SK-N-SH treated with all-trans-retinoic acid at 6 μM for 48 hours (cell line): ENCODE measurements around the gene CPXM2.

Experiments
- ATAC-seq: fragments of 200-7000 bp; cut with Tn5 transposase; 3 replicates; pipeline ENCODE4 v1.9.1; 2020; ENCODE audit warnings: mild to moderate bottlenecking, moderate library complexity
- ARNTL ChIP-seq: fragments of 450-650 bp; formaldehyde crosslinking; IDR thresholded peaks from 2 replicates; pipeline ENCODE4 v1.5.0; 2020; ENCODE audit warnings: low read depth, mild to moderate bottlenecking, moderate library complexity, borderline replicate concordance
- BACH2 ChIP-seq: fragments of 250-450 bp; sonication (Bioruptor Pico); IDR thresholded peaks from 2 replicates; pipeline ENCODE4 v1.9.0; 2021; ENCODE audit warnings: mild to moderate bottlenecking, borderline replicate concordance
- CREB5 ChIP-seq: fragments of 250-450 bp; sonication (Bioruptor Pico); IDR thresholded peaks from 2 replicates; pipeline ENCODE4 v1.5.1; 2020; ENCODE audit warnings: low read depth, mild to moderate bottlenecking, moderate library complexity
- CSDC2 ChIP-seq: fragments of 250-450 bp; sonication (Bioruptor Pico); IDR thresholded peaks from 2 replicates; pipeline ENCODE4 v1.5.0; 2020; ENCODE audit warnings: mild to moderate bottlenecking, moderate library complexity
- ESRRG ChIP-seq: fragments of 250-450 bp; sonication (Bioruptor Pico); IDR thresholded peaks from 2 replicates; pipeline ENCODE4 v1.6.1; 2021; ENCODE audit warnings: mild to moderate bottlenecking
- GLIS3 ChIP-seq: fragments of 250-450 bp; sonication (Bioruptor Pico); IDR thresholded peaks from 2 replicates; pipeline ENCODE4 v1.5.0; 2020; ENCODE audit warnings: mild to moderate bottlenecking, moderate library complexity
- ISL1 ChIP-seq: fragments of 250-450 bp; sonication (Bioruptor Pico); IDR thresholded peaks from 2 replicates; pipeline ENCODE4 v2.1.2; 2022; ENCODE audit warnings: mild to moderate bottlenecking, moderate library complexity
- OSR1 ChIP-seq: fragments of 250-450 bp; sonication (Bioruptor Pico); IDR thresholded peaks from 2 replicates; pipeline ENCODE4 v1.8.0; 2022; ENCODE audit warnings: moderate library complexity, mild to moderate bottlenecking, inconsistent platforms
- PPARA ChIP-seq: fragments of 250-450 bp; sonication (Bioruptor Pico); IDR thresholded peaks from 2 replicates; pipeline ENCODE4 v1.5.0; 2020; ENCODE audit warnings: mild to moderate bottlenecking, borderline replicate concordance
- RARB ChIP-seq: fragments of 250-450 bp; sonication (Bioruptor Pico); IDR thresholded peaks from 2 replicates; pipeline ENCODE4 v1.8.0; 2021; ENCODE audit warnings: mild to moderate bottlenecking, moderate library complexity
- SNAI2 ChIP-seq: fragments of 250-450 bp; sonication (Bioruptor Pico); IDR thresholded peaks from 2 replicates; pipeline ENCODE4 v1.5.0; 2020; ENCODE audit warnings: mild to moderate bottlenecking, moderate library complexity
- TCF4 ChIP-seq: fragments of 250-450 bp; sonication (Bioruptor Pico); IDR thresholded peaks from 2 replicates; pipeline ENCODE4 v1.8.0; 2021; ENCODE audit warnings: mild to moderate bottlenecking, moderate library complexity, borderline replicate concordance
- TOX ChIP-seq: fragments of 250-450 bp; sonication (Bioruptor Pico); IDR thresholded peaks from 2 replicates; pipeline ENCODE4 v1.8.0; 2021; ENCODE audit warnings: mild to moderate bottlenecking, moderate library complexity, borderline replicate concordance
- ZC3H10 ChIP-seq: fragments of 250-450 bp; sonication (Bioruptor Pico); IDR thresholded peaks from 2 replicates; pipeline ENCODE4 v1.5.1; 2021; ENCODE audit warnings: mild to moderate bottlenecking, moderate library complexity
- ZFP3 ChIP-seq: fragments of 250-450 bp; sonication (Bioruptor Pico); IDR thresholded peaks from 2 replicates; pipeline ENCODE4 v1.5.0; 2020; ENCODE audit warnings: mild to moderate bottlenecking, moderate library complexity
- ZFP30 ChIP-seq: fragments of 450-650 bp; formaldehyde crosslinking; IDR thresholded peaks from 2 replicates; pipeline ENCODE4 v1.5.0; 2022; ENCODE audit warnings: mild to moderate bottlenecking, moderate library complexity
- ZNF565 ChIP-seq: fragments of 450-650 bp; formaldehyde crosslinking; conservative IDR thresholded peaks from 2 replicates; pipeline ENCODE4 v1.5.0; 2020; ENCODE audit warnings: low read depth, mild to moderate bottlenecking, moderate library complexity
- ZNF70 ChIP-seq: fragments of 450-650 bp; formaldehyde crosslinking; IDR thresholded peaks from 2 replicates; pipeline ENCODE4 v1.5.0; 2020; ENCODE audit warnings: mild to moderate bottlenecking, moderate library complexity
- ZNF8 ChIP-seq: fragments of 450-650 bp; formaldehyde crosslinking; IDR thresholded peaks from 2 replicates; pipeline ENCODE4 v1.5.0; 2020; ENCODE audit warnings: mild to moderate bottlenecking, moderate library complexity
- TF ChIP-seq, protein P1 (sequence below): fragments of 250-450 bp; sonication (Bioruptor Pico); IDR thresholded peaks from 2 replicates; pipeline ENCODE4 v1.5.0; 2020; ENCODE audit warnings: mild to moderate bottlenecking, moderate library complexity
- TF ChIP-seq, protein P2 (sequence below): fragments of 250-450 bp; sonication (Bioruptor Pico); IDR thresholded peaks from 2 replicates; pipeline ENCODE4 v1.5.1; 2021; ENCODE audit warnings: mild to moderate bottlenecking, moderate library complexity
- TF ChIP-seq, protein P3 (sequence below): fragments of 250-450 bp; sonication (Bioruptor Pico); IDR thresholded peaks from 2 replicates; pipeline ENCODE4 v1.8.0; 2020; ENCODE audit warnings: mild to moderate bottlenecking, moderate library complexity, borderline replicate concordance

The CPXM2 gene

DNA sequence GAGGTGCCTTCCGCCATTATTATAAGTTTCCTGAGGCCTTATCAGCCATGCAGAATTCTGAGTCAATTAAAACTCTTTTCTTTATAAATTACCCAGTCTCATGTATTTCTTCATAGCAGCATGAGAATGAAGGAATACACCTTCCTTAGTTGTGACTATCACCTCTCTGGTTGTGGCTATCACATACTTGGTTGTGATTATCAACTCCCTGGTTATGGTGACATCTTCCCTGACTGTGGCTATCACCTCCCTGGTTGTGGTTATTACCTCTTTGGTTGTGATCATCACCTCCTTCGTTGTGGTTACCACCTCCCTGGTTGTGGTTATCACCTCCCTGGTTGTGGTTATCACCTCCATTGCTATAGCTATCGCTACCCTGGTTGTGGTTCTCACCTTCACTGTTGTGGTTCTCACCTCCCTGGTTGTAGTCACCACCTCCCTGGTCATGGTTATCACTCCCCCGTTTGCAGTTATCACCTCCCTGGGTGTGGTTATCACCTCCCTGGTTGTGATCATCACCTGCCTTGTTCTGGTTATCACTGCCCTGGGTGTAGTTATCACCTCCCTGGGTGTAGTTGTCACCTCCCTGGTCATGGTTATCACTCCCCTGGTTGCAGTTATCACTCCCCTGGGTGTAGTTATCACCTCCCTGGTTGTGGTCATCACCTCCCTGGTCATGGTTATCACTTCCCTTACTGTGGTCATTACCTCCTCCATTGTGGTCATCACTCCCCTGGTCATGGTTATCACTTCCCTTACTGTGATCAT lies 119.5 kb downstream of the CPXM2 start (continued):
- TF ChIP-seq, protein P1, sequence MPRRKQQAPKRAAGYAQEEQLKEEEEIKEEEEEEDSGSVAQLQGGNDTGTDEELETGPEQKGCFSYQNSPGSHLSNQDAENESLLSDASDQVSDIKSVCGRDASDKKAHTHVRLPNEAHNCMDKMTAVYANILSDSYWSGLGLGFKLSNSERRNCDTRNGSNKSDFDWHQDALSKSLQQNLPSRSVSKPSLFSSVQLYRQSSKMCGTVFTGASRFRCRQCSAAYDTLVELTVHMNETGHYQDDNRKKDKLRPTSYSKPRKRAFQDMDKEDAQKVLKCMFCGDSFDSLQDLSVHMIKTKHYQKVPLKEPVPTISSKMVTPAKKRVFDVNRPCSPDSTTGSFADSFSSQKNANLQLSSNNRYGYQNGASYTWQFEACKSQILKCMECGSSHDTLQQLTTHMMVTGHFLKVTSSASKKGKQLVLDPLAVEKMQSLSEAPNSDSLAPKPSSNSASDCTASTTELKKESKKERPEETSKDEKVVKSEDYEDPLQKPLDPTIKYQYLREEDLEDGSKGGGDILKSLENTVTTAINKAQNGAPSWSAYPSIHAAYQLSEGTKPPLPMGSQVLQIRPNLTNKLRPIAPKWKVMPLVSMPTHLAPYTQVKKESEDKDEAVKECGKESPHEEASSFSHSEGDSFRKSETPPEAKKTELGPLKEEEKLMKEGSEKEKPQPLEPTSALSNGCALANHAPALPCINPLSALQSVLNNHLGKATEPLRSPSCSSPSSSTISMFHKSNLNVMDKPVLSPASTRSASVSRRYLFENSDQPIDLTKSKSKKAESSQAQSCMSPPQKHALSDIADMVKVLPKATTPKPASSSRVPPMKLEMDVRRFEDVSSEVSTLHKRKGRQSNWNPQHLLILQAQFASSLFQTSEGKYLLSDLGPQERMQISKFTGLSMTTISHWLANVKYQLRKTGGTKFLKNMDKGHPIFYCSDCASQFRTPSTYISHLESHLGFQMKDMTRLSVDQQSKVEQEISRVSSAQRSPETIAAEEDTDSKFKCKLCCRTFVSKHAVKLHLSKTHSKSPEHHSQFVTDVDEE (CRISPR knock-in tag): no peak
- no peak for TF ChIP-seq ZNF8 (CRISPR knock-in tag)
- no peak for TF ChIP-seq GLIS3
- no peak for TF ChIP-seq ARNTL (CRISPR knock-in tag)
- no peak for TF ChIP-seq TCF4 (CRISPR knock-in tag)

GRCh38 chr10:123769647-123770046 lies 122.0 kb downstream of the CPXM2 start:
- ATAC-seq: no peak
- TF ChIP-seq CSDC2: no peak
- TF ChIP-seq OSR1: no peak
- no peak for TF ChIP-seq SNAI2
- no peak for TF ChIP-seq ZNF565
- no peak for TF ChIP-seq ZFP3
- TF ChIP-seq BACH2: no peak
- TF ChIP-seq ZNF70 (CRISPR knock-in tag): no peak
- no peak for TF ChIP-seq TOX (CRISPR knock-in tag)
- TF ChIP-seq, all 23 proteins: peak for 0

GRCh38 chr10:123766761-123767160 lies 124.8 kb downstream of the CPXM2 start:
- ATAC-seq: no peak
- no peak for TF ChIP-seq CSDC2

GRCh38 chr10:123766012-123766411 lies 125.6 kb downstream of the CPXM2 start:
- no peak for TF ChIP-seq ARNTL (CRISPR knock-in tag)
- TF ChIP-seq, protein P2, sequence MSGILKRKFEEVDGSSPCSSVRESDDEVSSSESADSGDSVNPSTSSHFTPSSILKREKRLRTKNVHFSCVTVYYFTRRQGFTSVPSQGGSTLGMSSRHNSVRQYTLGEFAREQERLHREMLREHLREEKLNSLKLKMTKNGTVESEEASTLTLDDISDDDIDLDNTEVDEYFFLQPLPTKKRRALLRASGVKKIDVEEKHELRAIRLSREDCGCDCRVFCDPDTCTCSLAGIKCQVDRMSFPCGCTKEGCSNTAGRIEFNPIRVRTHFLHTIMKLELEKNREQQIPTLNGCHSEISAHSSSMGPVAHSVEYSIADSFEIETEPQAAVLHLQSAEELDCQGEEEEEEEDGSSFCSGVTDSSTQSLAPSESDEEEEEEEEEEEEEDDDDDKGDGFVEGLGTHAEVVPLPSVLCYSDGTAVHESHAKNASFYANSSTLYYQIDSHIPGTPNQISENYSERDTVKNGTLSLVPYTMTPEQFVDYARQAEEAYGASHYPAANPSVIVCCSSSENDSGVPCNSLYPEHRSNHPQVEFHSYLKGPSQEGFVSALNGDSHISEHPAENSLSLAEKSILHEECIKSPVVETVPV (CRISPR knock-in tag): no peak
- TF ChIP-seq ZC3H10 (CRISPR knock-in tag): no peak
- no peak for TF ChIP-seq ZNF8 (CRISPR knock-in tag)
- TF ChIP-seq ZFP30 (CRISPR knock-in tag): no peak
- no peak for TF ChIP-seq PPARA (CRISPR knock-in tag)
- no peak for TF ChIP-seq TOX (CRISPR knock-in tag)
- no peak for TF ChIP-seq ZFP3
- no peak for TF ChIP-seq ESRRG (CRISPR knock-in tag)
- TF ChIP-seq RARB (CRISPR knock-in tag): no peak
- TF ChIP-seq BACH2: no peak
- TF ChIP-seq SNAI2: no peak
- TF ChIP-seq ZNF565: no peak
- TF ChIP-seq CSDC2: no peak
- no peak for ATAC-seq

- no peak for ATAC-seq
- TF ChIP-seq ZC3H10 (CRISPR knock-in tag) (no peak), ZFP30 (CRISPR knock-in tag) (no peak), TCF4 (CRISPR knock-in tag) (no peak), OSR1 (no peak), CREB5 (CRISPR knock-in tag) (no peak), RARB (CRISPR knock-in tag) (no peak), ZNF565 (no peak), ZNF8 (CRISPR knock-in tag) (no peak), TOX (CRISPR knock-in tag) (no peak), ESRRG (CRISPR knock-in tag) (no peak), ARNTL (CRISPR knock-in tag) (no peak), SNAI2 (no peak), BACH2 (no peak), PPARA (CRISPR knock-in tag) (no peak), ISL1 (CRISPR knock-in tag) (no peak)
- TF ChIP-seq, protein P3, sequence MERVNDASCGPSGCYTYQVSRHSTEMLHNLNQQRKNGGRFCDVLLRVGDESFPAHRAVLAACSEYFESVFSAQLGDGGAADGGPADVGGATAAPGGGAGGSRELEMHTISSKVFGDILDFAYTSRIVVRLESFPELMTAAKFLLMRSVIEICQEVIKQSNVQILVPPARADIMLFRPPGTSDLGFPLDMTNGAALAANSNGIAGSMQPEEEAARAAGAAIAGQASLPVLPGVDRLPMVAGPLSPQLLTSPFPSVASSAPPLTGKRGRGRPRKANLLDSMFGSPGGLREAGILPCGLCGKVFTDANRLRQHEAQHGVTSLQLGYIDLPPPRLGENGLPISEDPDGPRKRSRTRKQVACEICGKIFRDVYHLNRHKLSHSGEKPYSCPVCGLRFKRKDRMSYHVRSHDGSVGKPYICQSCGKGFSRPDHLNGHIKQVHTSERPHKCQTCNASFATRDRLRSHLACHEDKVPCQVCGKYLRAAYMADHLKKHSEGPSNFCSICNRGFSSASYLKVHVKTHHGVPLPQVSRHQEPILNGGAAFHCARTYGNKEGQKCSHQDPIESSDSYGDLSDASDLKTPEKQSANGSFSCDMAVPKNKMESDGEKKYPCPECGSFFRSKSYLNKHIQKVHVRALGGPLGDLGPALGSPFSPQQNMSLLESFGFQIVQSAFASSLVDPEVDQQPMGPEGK (CRISPR knock-in tag): no peak
- TF ChIP-seq, protein P2 (CRISPR knock-in tag): no peak
Measured at GRCh38 chr10:123761666-123762230, 129.9 kb downstream of the CPXM2 start.
